Hematopoietic multipotent progenitor cell treated with erythropoietin and hydrocortisone succinate and interleukin-3 and kit ligand, for 15 days (in vitro differentiated cells): ENCODE data around the gene ADIRF.
"Not testable (repeated sequence)": the region's sequence is repeated elsewhere in the genome, so short reads cannot be mapped to it uniquely, and the experiment has no call there.

ENCODE experiments used
- DNase-seq: peaks from one replicate; pipeline ENCODE4 v3.0.0-alpha.2; 2015; ENCODE audit warnings: low spot score

The ADIRF gene

GRCh38 chr10:86960863-86961434 is 7.3 kb upstream of the ADIRF start:
- no peak for DNase-seq

DNA sequence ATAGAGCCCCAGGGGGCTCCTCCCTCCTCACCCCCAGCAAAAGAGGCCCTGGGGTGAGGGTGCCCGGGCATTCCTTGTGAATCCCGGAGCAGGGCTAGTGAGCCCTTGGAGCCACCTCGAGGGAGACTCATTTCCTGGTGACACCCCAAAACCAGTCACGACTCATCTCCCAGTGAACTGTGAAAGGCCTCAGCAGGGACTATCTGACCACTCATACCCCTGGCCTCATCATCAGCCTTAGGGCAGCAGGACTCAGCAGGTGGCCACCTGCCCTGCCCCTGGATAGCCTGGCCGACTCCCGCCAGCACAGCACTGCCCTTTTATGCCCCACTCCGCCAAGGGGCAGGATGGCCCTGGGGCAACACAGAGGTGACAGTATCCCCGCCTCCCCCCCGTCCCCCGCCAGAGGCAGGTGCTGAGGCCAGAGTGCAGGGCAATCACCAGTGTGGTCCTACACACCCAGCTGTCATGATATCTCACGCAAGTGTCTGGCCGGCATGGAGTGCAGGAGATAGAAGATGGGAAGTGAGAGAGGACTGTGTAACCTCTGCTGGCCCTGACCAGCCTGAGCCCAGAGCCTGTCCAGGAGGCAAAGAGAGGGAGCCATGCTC is 6.7 kb upstream of the ADIRF start:
- no peak for DNase-seq

DNA sequence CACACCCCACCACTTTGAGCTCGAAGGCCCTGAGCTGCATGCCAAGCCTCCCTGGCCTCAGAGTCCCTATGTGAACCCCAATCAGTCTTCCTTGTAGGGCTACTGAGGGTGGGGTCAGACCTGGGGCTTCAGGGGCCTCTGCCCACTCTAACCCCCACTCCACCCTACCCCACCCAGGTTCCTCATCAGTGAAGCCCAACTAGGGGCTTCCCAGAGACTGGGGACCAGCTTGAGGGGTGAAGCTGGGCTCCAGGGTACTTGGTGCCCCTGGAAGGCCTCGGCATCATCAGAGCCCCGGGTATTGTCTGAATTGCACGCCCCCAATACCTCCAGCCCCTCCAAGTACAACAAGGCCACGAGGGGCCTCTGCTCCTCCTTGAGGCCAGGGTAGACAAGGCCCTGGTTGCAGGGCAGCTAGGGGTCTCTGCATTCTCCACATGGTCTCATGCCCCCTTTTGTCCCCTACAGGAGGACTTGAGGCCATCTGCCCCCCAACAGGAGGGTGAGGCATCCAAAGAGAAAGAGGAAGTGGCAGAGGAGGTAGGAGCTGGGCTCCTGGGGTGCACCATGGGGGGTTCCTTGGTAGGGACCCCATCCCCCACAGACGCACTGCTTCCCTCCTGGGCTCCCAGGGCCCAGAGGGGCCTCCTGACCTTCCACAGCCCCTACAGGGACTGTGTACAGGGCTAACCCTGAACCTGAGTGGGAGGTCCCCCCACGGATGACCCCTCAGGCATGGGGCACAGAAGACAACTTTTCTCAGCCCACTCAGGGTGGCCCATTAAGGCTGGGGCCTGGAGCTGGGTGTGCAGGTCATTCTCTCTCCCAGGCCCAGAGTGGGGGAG is 5.9 kb upstream of the ADIRF start:
- no peak for DNase-seq

DNA sequence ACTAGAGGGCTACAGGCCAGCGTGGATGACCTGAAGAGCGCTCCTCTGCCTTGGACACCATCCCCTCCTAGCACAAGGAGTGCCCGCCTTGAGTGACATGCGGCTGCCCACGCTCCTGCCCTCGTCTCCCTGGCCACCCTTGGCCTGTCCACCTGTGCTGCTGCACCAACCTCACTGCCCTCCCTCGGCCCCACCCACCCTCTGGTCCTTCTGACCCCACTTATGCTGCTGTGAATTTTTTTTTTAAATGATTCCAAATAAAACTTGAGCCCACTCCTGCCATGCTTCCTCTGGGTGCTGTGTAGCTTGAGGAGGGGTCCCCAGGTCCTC is 5.3 kb upstream of the ADIRF start:
- DNase-seq, result no peak

- DNase-seq, result no peak
These were observed 4.9 kb upstream of the ADIRF start for GRCh38 chr10:86963341-86963919.

DNA sequence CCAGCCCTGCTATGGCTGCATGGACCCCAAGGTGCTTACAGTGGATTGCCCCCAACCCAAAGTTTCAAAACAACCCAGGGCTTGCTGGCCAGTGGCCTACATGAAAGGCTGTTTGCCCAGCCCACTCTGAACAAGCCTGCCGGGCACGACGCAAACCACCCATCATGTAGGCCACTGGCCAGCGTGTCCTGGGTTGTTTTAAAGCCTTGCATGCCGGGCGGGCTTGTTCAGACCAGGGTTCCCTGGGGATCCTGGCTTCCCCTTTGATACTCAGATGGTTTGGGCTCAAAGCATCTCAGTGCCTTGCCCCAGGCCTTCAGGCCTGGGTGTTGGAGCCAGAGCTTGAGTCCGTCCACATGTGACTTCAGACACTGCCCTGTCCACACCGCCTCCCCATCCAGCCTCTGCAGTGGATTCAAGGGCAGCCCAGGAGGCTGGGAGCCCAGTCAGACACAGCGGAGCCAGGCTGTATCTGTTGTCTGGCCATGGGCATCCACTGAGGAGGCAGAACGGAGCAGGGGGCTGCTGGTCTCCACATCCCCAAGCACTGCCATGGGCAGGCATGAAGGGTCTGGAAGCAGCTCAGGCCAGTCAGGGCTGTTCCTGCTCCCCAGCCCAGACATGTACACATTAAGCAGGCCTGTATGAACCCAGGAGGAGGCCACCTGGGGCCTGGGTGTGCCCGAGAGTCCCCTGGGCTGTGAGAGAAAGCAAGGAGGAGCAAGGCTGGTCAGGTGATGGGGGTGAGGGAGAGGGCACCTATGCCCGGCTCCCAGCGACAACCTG is 4.0 kb upstream of the ADIRF start:
- DNase-seq, result no peak

DNA sequence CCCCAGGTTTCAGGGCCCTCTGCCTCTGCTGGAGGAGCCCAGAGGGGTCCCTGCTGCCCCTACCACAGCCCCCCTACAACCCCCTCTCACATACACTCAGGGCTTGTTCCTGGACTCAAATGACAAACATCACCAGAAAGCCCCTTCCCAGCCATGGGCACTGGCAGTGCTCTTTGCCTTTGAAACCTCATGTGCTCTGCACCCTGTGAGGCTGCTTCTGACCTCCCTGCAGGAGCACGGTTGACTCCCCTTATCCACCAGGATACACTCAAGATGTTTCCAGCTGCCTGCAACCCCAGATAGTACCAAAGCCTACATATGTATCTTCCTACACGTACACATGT is 3.5 kb upstream of the ADIRF start:
- DNase-seq, result no peak

DNA sequence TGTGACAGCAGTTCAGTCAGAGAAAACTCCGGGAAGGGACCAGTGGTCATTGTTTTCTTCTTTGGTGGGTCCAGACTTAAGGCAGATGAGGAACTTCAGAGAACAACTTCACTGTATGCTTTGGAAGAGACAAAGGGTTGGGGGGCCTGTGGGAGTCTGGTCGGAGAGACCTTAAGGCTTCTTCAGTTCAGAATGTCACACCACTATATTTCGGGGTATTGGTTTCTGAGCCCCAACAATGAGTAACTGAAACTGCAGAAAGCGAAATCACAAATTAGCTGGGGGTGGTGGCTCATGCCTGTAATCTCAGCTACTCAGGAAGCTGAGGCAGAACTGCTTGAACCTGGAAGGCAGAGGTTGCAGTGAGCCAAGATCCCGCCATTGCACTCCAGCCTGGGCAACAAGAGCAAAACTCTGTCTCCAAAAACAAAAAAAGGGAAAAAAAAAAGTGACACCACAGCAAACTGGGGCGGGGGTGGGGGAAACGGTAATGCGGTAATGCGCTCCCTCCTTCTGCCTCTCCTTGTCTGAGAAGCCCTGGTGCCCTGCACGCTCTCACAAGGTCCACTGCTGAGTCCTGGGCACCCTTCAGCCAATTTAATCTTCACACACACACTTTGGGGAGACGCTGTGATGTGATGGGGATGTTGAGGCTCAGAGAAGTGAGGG is 2.2 kb upstream of the ADIRF start:
- no peak for DNase-seq

GRCh38 chr10:86967481-86967941 is 771 bp upstream of the ADIRF start:
- no peak for DNase-seq

DNA sequence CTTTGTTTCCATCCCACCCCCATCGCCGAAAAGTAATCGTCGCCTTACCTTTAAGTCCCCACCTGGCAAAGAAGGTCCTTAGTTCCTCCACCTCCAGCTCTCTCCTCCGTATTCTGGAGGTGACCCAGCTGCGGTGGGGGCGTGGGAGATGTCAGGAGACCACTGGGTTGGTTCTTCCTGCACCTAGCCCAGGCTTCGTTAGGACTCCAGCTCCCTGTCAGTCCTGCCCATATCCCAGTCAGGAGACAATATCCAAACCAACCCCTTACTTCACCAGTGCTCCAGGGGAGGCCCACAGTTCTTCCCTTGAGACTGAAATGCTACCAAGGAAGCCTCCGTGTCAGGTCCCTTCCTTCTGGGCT is 693 bp downstream of the ADIRF start:
- DNase-seq, result no peak

GRCh38 chr10:86969421-86970041 is 1.2 kb downstream of the ADIRF start:
- DNase-seq, result no peak

- no peak for DNase-seq
These were observed 2.1 kb downstream of the ADIRF start for GRCh38 chr10:86970162-86970981.

- DNase-seq, result no peak
These were observed 2.6 kb downstream of the ADIRF start for GRCh38 chr10:86970982-86971231.

GRCh38 chr10:86971232-86971991 is 3.1 kb downstream of the ADIRF start:
- DNase-seq, result peak; percentile 16

- DNase-seq, result no peak
These were observed 4.5 kb downstream of the ADIRF start for GRCh38 chr10:86972613-86973380.

- DNase-seq, result no peak
These were observed 6.2 kb downstream of the ADIRF start for GRCh38 chr10:86974484-86974883.

GRCh38 chr10:86976362-86977056 is 8.2 kb downstream of the ADIRF start:
- no peak for DNase-seq

GRCh38 chr10:86978457-86978856 is 10.2 kb downstream of the ADIRF start:
- not testable (repeated sequence) for DNase-seq
